HG03565 (cell line): ENCODE measurements around the gene CPZ.

ENCODE experiments used
- ATAC-seq: cut with Tn5 transposase; IDR thresholded peaks from one replicate; pipeline ENCODE4 v1.9.1; 2021; ENCODE audit warnings: mild to moderate bottlenecking, moderate library complexity; ENCODE audit not compliant: unreplicated experiment

Gene CPZ

GRCh38 chr4:8579526-8580320 is 12.8 kb upstream of the CPZ start:
- ATAC-seq, result no peak

- ATAC-seq, result no peak
Observed at GRCh38 chr4:8580321-8581093, 12.1 kb upstream of the CPZ start, which contains the start of gene GPR78. GPR78 (plus strand) TSS chr4:8580392; CDS start chr4:8580983, 591 bp downstream.

GRCh38 chr4:8581094-8581861 is 11.3 kb upstream of the CPZ start:
- ATAC-seq, result no peak

GRCh38 chr4:8582016-8582415 is 10.5 kb upstream of the CPZ start:
- no peak for ATAC-seq

GRCh38 chr4:8582436-8582835 is 10.1 kb upstream of the CPZ start:
- no peak for ATAC-seq

- ATAC-seq, result no peak
Observed at GRCh38 chr4:8582941-8583654, 9.5 kb upstream of the CPZ start.

GRCh38 chr4:8583655-8584025 is 8.9 kb upstream of the CPZ start:
- ATAC-seq, result no peak

- ATAC-seq, result no peak
Observed at GRCh38 chr4:8585186-8585585, 7.4 kb upstream of the CPZ start.

GRCh38 chr4:8585721-8586212 is 6.8 kb upstream of the CPZ start:
- no peak for ATAC-seq

GRCh38 chr4:8586246-8586645 is 6.3 kb upstream of the CPZ start:
- ATAC-seq, result no peak

GRCh38 chr4:8586671-8587468 is 5.7 kb upstream of the CPZ start:
- no peak for ATAC-seq

- ATAC-seq, result no peak
Observed at GRCh38 chr4:8587469-8588195, 4.9 kb upstream of the CPZ start.

GRCh38 chr4:8588196-8588470 is 4.4 kb upstream of the CPZ start:
- no peak for ATAC-seq

GRCh38 chr4:8589336-8589735 is 3.2 kb upstream of the CPZ start:
- ATAC-seq, result no peak

GRCh38 chr4:8589823-8590545 is 2.6 kb upstream of the CPZ start:
- ATAC-seq, result no peak

- no peak for ATAC-seq
Observed at GRCh38 chr4:8590546-8590880, 2.1 kb upstream of the CPZ start.

GRCh38 chr4:8591114-8591513 is 1.5 kb upstream of the CPZ start:
- ATAC-seq, result no peak

- ATAC-seq, result no peak
Observed at GRCh38 chr4:8591626-8592365, 769 bp upstream of the CPZ start.
